Mesenchymal stem cell (in vitro differentiated cells and primary cell): ENCODE results near the gene KCNA1.

Experiments
- DNase-seq: peaks from one replicate; pipeline ENCODE4 v3.0.0-alpha.2; 2013
- H2AFZ ChIP-seq: one replicate; pipeline ENCODE4 v1.6.1; 2013; ENCODE audit warnings: low read depth, mild to moderate bottlenecking, control low read depth, inconsistent platforms, low read length, moderate library complexity
- H2AK5ac ChIP-seq: 2 replicates; pipeline ENCODE4 v1.6.1; 2013; ENCODE audit warnings: low read length, moderate library complexity, mild to moderate bottlenecking, inconsistent platforms; ENCODE audit not compliant: severe bottlenecking
- H2BK120ac ChIP-seq: one replicate; pipeline ENCODE4 v1.6.1; 2013; ENCODE audit warnings: low read depth, mild to moderate bottlenecking, inconsistent platforms, low read length, moderate library complexity
- H2BK12ac ChIP-seq, 2 experiments: one replicate each; pipeline ENCODE4 v1.6.1; 2013; ENCODE audit warnings: inconsistent platforms in 2 of 2, low read length in 2 of 2, mild to moderate bottlenecking in 2 of 2, moderate library complexity in 2 of 2, control low read depth in 1 of 2
- H2BK15ac ChIP-seq: one replicate; pipeline ENCODE4 v1.6.1; 2013; ENCODE audit warnings: mild to moderate bottlenecking, low read depth, inconsistent platforms; ENCODE audit not compliant: poor library complexity, severe bottlenecking
- H2BK5ac ChIP-seq: 2 replicates; pipeline ENCODE4 v1.6.1; 2013; ENCODE audit warnings: low read depth, mild to moderate bottlenecking, low read length, control low read depth, inconsistent platforms; ENCODE audit not compliant: poor library complexity, severe bottlenecking
- H3K14ac ChIP-seq, 2 experiments: one replicate each; pipeline ENCODE4 v1.6.1; 2013; ENCODE audit warnings: inconsistent platforms in 2 of 2, low read length in 2 of 2, control low read depth in 1 of 2, mild to moderate bottlenecking in 1 of 2, moderate library complexity in 1 of 2
- H3K18ac ChIP-seq, 2 experiments: one replicate each; pipeline ENCODE4 v1.6.1; 2013; ENCODE audit warnings: inconsistent platforms in 2 of 2, low read length in 2 of 2, control low read depth in 1 of 2, low read depth in 1 of 2, mild to moderate bottlenecking in 1 of 2
- H3K23ac ChIP-seq, 2 experiments: one replicate each; pipeline ENCODE4 v1.6.1; 2013; ENCODE audit warnings: inconsistent platforms in 2 of 2, low read length in 2 of 2, mild to moderate bottlenecking in 2 of 2, moderate library complexity in 2 of 2, control low read depth in 1 of 2
- H3K27ac ChIP-seq: 2 replicates; pipeline ENCODE4 v1.5.1; 2013; ENCODE audit warnings: mild to moderate bottlenecking, moderate library complexity, low read length, control low read depth, inconsistent platforms; ENCODE audit not compliant: poor library complexity, severe bottlenecking
- H3K27me3 ChIP-seq, 2 experiments: 2 replicates each; pipeline versions ENCODE4 v1.6.1 to v1.7.0; 2013; ENCODE audit warnings: low read length in 2 of 2, mild to moderate bottlenecking in 2 of 2, moderate library complexity in 2 of 2, control low read depth in 1 of 2, inconsistent platforms in 1 of 2; ENCODE audit not compliant: control insufficient read depth in 1 of 2, insufficient read depth in 1 of 2
- H3K36me3 ChIP-seq, 2 experiments: 2 replicates each; pipeline versions ENCODE4 v1.6.1 to v1.7.0; 2013; ENCODE audit warnings: low read length in 2 of 2, control low read depth in 1 of 2, inconsistent platforms in 1 of 2, low read depth in 1 of 2, mild to moderate bottlenecking in 1 of 2; ENCODE audit not compliant: insufficient read depth in 2 of 2, control insufficient read depth in 1 of 2
- H3K4ac ChIP-seq, 2 experiments: one replicate each; pipeline ENCODE4 v1.6.1; 2013; ENCODE audit warnings: inconsistent platforms in 2 of 2, low read length in 2 of 2, mild to moderate bottlenecking in 2 of 2, moderate library complexity in 2 of 2, control low read depth in 1 of 2, low read depth in 1 of 2
- H3K4me1 ChIP-seq: 2 replicates; pipeline ENCODE4 v1.6.1; 2013; ENCODE audit warnings: low read depth, low read length, control low read depth; ENCODE audit not compliant: control insufficient read depth, insufficient read depth
- H3K4me2 ChIP-seq: 2 replicates; pipeline ENCODE4 v1.6.1; 2013; ENCODE audit warnings: low read length, mild to moderate bottlenecking, inconsistent platforms; ENCODE audit not compliant: poor library complexity, severe bottlenecking
- H3K4me3 ChIP-seq, 2 experiments: 2 replicates each; pipeline versions ENCODE4 v1.5.1 to v1.7.0; 2013; ENCODE audit warnings: low read length in 2 of 2, mild to moderate bottlenecking in 2 of 2, control low read depth in 1 of 2, low read depth in 1 of 2; ENCODE audit not compliant: insufficient read depth in 1 of 2
- H3K79me1 ChIP-seq: replicated peaks from 2 replicates; pipeline ENCODE4 v1.6.1; 2013; ENCODE audit warnings: mild to moderate bottlenecking, control low read depth, low read length, inconsistent platforms; ENCODE audit not compliant: poor library complexity, severe bottlenecking
- H3K9ac ChIP-seq: 2 replicates; pipeline ENCODE4 v1.7.0; 2013; ENCODE audit warnings: mild to moderate bottlenecking, low read length, moderate library complexity
- H3K9me3 ChIP-seq: 2 replicates; pipeline ENCODE4 v1.7.0; 2013; ENCODE audit warnings: mild to moderate bottlenecking, low read length; ENCODE audit not compliant: control insufficient read depth
- H4K8ac ChIP-seq: one replicate; pipeline ENCODE4 v1.6.1; 2013; ENCODE audit warnings: inconsistent platforms, mild to moderate bottlenecking, low read length, moderate library complexity
- H4K91ac ChIP-seq: one replicate; pipeline ENCODE4 v1.6.1; 2013; ENCODE audit warnings: mild to moderate bottlenecking, low read length, inconsistent platforms
- WGBS: methylation state at CpG from one replicate; pipeline ENCODE4 v1.1.7; 2013; ENCODE audit warnings: mixed read lengths; 5-methylcytosine and 5-hydroxymethylcytosine counted together

The KCNA1 gene

GRCh38 chr12:4899364-4899763 lies 10.3 kb upstream of the KCNA1 start:
- Histone ChIP-seq H3K4me3 (no peak overlapping the region), H3K18ac (no peak overlapping the region)
- WGBS: 43% methylated on average over 4 of the region's 4 CpGs

GRCh38 chr12:4900327-4900726 lies 9.4 kb upstream of the KCNA1 start:
- Histone ChIP-seq H3K18ac (no peak overlapping the region), H3K9ac (peak overlapping the region; percentile 62), H3K27ac (no peak overlapping the region), H4K8ac (no peak overlapping the region), H3K27me3 (no peaks in the 10 kb centered on the region), H3K4me3 (peak overlapping the region in 1 of 2 experiments; percentile 25), H4K91ac (no peak overlapping the region), H2BK15ac (no peak overlapping the region), H3K9me3 (no peaks in the 10 kb centered on the region), H2BK5ac (no peak overlapping the region), H3K14ac (no peak overlapping the region), H3K23ac (no peak overlapping the region), H3K36me3 (no peaks in the 10 kb centered on the region), H2BK120ac (no peak overlapping the region), H3K4me1 (no peaks in the 10 kb centered on the region), H2BK12ac (no peak overlapping the region), H2AFZ (no peak overlapping the region), H2AK5ac (no peak overlapping the region), H3K79me1 (no peaks in the 10 kb centered on the region), H3K4ac (no peak overlapping the region), H3K4me2 (no peak overlapping the region)
- no peak for DNase-seq
- 75% methylated on average over 5 of the region's 5 CpGs for whole genome bisulfite sequencing

More at GRCh38 chr12:4899364-4899763, 10.3 kb upstream of the KCNA1 start:
- no peak overlapping the region for H3K4ac ChIP-seq
- peak overlapping the region; percentile 62 for H3K9ac ChIP-seq
- no peak overlapping the region for H4K8ac ChIP-seq
- H2BK12ac ChIP-seq: no peak overlapping the region
- no peaks in the 10 kb centered on the region for H3K36me3 ChIP-seq
- no peaks in the 10 kb centered on the region for H3K4me1 ChIP-seq
- no peak overlapping the region for H2AK5ac ChIP-seq
- no peak overlapping the region for H2BK5ac ChIP-seq
- no peak overlapping the region for H3K23ac ChIP-seq
- H2AFZ ChIP-seq: no peak overlapping the region
- no peak overlapping the region for H3K4me2 ChIP-seq
- H3K27ac ChIP-seq: no peak overlapping the region
- H4K91ac ChIP-seq: no peak overlapping the region
- DNase-seq: no peak
- H3K79me1 ChIP-seq: no peaks in the 10 kb centered on the region
- no peaks in the 10 kb centered on the region for H3K27me3 ChIP-seq
- no peaks in the 10 kb centered on the region for H3K9me3 ChIP-seq
- no peak overlapping the region for H2BK120ac ChIP-seq
- no peak overlapping the region for H2BK15ac ChIP-seq
- no peak overlapping the region for H3K14ac ChIP-seq

DNA sequence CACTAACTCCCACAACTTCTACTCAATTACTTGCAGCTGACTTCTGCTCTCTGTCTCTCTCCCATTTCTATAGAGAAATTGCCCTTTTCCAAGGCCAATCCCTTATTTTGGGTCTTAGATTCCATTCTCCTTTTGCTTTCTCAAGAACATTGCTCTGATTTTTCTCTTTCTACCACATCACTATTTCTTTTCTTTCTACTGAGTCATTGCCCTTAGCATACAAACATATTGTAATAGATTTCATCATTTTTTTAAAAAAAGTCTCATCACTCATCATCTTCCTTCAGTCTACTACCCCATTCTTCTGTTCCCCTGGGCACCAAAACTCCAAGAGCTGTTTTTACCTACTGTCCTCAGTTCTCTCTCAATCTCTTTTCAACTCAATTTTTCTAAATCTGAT lies 4.4 kb upstream of the KCNA1 start:
- Histone ChIP-seq H2BK15ac (no peak overlapping the region), H3K4me3 (no peak overlapping the region), H3K36me3 (no peaks in the 10 kb centered on the region), H2BK120ac (no peak overlapping the region), H3K9me3 (no peaks in the 10 kb centered on the region), H3K18ac (no peak overlapping the region), H3K27me3 (peaks cover 9 to 42% of the 10 kb centered on the region in 2 experiments), H3K4me2 (no peak overlapping the region), H3K14ac (no peak overlapping the region), H3K79me1 (no peaks in the 10 kb centered on the region), H3K4ac (no peak overlapping the region), H3K9ac (peak overlapping the region; percentile 11), H2AFZ (no peak overlapping the region), H2BK12ac (no peak overlapping the region), H2BK5ac (no peak overlapping the region), H3K23ac (no peak overlapping the region), H4K91ac (no peak overlapping the region), H3K27ac (no peak overlapping the region), H4K8ac (no peak overlapping the region), H2AK5ac (no peak overlapping the region), H3K4me1 (peaks cover 14% of the 10 kb centered on the region)
- DNase-seq: no peak

DNA sequence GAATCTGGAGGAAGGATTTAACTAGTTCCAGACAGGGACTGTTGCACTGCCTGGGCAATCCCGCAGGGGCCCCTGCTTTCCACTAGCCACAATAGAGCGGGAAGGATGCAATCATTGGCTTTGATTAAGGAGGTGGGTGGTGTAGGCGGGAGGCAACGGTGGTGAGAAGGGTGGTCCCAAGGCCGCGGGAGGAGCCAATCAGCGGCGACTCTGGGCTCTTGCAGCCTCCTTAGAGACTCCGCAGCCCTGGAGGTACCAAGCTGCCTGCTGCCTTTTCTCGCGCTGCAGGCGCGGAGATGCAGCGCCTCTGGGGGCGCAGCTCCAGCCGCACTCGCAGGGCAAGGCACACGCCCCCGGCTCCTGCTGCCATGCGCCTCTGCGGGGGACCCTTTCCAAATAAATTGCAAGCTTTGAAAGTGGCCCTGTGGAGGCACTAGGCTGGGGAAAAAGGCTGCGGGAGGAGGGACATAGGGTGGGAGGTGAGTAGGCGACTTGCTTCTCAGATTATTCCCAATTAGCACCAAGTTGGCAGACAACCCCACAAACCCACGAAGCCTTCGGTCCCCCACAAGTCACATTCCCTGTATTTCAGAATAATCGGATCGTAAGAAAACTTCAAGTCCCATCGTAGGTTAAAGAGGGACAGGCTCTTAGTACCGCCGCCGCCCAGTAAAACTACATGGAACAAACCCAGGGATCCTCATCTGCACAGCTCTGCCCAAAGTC lies 858 bp upstream of the KCNA1 start:
- Histone ChIP-seq H3K18ac (no peak overlapping the region), H2AFZ (no peak overlapping the region), H2AK5ac (no peak overlapping the region), H4K8ac (no peak overlapping the region), H3K4me2 (no peak overlapping the region), H3K27ac (no peak overlapping the region), H2BK15ac (no peak overlapping the region), H2BK12ac (no peak overlapping the region), H2BK120ac (no peak overlapping the region), H3K27me3 (peaks cover 33 to 65% of the 10 kb centered on the region in 2 experiments), H3K23ac (no peak overlapping the region), H3K4me1 (peaks cover 16% of the 10 kb centered on the region), H4K91ac (no peak overlapping the region), H3K4me3 (peak overlapping the region; percentile 14 to 83), H3K4ac (no peak overlapping the region), H3K36me3 (no peaks in the 10 kb centered on the region), H2BK5ac (no peak overlapping the region), H3K9me3 (peaks cover 3% of the 10 kb centered on the region), H3K79me1 (no peaks in the 10 kb centered on the region), H3K9ac (peak overlapping the region; percentile 39), H3K14ac (no peak overlapping the region)
- DNase-seq: no peak
- WGBS: under 1% methylated on average over 30 of the region's 31 CpGs
